ENCODE results near the gene SNX10. TPM values are rescaled to one million over a fixed set of nuclear protein-coding genes. Genes with fewer than 3 reads are reported as not detected.

SNX10 gene
- total RNA-seq, 2 experiments from 2014 or later: 4.6 to 5.8 TPM

DNA sequence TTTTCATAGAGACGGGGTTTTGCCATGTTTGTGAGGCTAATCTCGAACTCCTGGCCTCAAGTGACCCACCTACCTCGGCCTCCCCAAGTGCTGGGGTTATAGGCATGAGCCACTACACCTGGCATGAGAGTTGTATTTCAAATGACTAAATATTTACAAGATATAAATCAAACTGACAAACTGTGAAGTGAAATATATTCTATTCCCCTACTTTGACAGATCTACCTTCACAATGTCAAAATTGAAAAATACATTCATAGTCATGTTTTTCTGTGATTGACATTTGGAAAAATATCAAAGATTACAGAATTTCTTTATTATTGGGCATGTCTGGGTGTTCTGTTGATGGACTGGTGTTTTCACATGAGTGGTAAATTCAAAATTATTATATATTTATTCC is 16.4 kb upstream of the SNX10 start:
- TF ChIP-seq CTCF (IDR thresholded peaks at IDR 0.05): no peak
- ChIA-PET POLR2A (no interaction called here), CTCF (interaction anchor here (0.6 to 0.7 kb wide), 2 partner anchors 19 to 104 kb away, joined by 3 read pairs; no protein-coding TSS in a partner anchor)
- H3K27me3 ChIP-seq (ENCODE audit: control insufficient read depth in 1 of 2, insufficient read depth in 2 of 2, low read length in 2 of 2): no peaks in the 10 kb centered on the region
- intact Hi-C loops (cut with DNase I, micrococcal nuclease): no loop called here
- Mint-ChIP-seq H3K4me3 (no peak overlapping the region), H3K4me1 (ENCODE audit: low read depth) (peaks cover 14% of the 10 kb centered on the region), H3K36me3 (ENCODE audit: low read depth) (no peaks in the 10 kb centered on the region), H3K27ac (no peak overlapping the region), H3K27me3 (no peaks in the 10 kb centered on the region), H3K9me3 (no peaks in the 10 kb centered on the region)
- no peaks in the 10 kb centered on the region for H3K9me3 ChIP-seq (ENCODE audit: control insufficient read depth in 1 of 2, insufficient read depth in 1 of 2, low read length in 2 of 2)
- no peak overlapping the region for H3K4me3 ChIP-seq (ENCODE audit: low read length)
- H3K36me3 ChIP-seq (ENCODE audit: insufficient read depth, low read length): no peaks in the 10 kb centered on the region
- no peak overlapping the region for H3K27ac ChIP-seq (ENCODE audit: low read depth in 1 of 2, low read length in 2 of 2)
- DNase-seq: no peak
- no peak for ATAC-seq (ENCODE audit: poor library complexity)
- peaks cover 12% of the 10 kb centered on the region for H3K4me1 ChIP-seq (ENCODE audit: insufficient read depth, low read length)

GRCh38 chr7:26278770-26279169 is 12.9 kb upstream of the SNX10 start:
- no peak overlapping the region for H3K4me3 Mint-ChIP-seq
- Histone ChIP-seq H3K27ac (ENCODE audit: low read depth in 1 of 2, low read length in 2 of 2) (no peak overlapping the region), H3K9me3 (ENCODE audit: control insufficient read depth in 1 of 2, insufficient read depth in 1 of 2, low read length in 2 of 2) (no peaks in the 10 kb centered on the region), H3K4me1 (ENCODE audit: insufficient read depth, low read length) (peaks cover 12% of the 10 kb centered on the region), H3K36me3 (ENCODE audit: insufficient read depth, low read length) (no peaks in the 10 kb centered on the region), H3K4me3 (ENCODE audit: low read length) (no peak overlapping the region), H3K27me3 (ENCODE audit: control insufficient read depth in 1 of 2, insufficient read depth in 2 of 2, low read length in 2 of 2) (no peaks in the 10 kb centered on the region)
- no peak for ATAC-seq (ENCODE audit: poor library complexity)
- H3K27ac Mint-ChIP-seq: no peak overlapping the region
- no peaks in the 10 kb centered on the region for H3K9me3 Mint-ChIP-seq
- ChIA-PET POLR2A (interaction anchor here (0.9 to 1.3 kb wide), 3 partner anchors 13 to 87 kb away, joined by 3 to 4 read pairs (median 4); partner anchors contain the start of genes CBX3 and SNX10), CTCF (interaction anchor here (1.8 kb wide), 1 partner anchor 87 kb away, joined by 6 read pairs; no protein-coding TSS in a partner anchor)
- peak in 4 of 14 experiments; percentile 11 to 59 (median 52) for DNase-seq
- H3K36me3 Mint-ChIP-seq (ENCODE audit: low read depth): no peaks in the 10 kb centered on the region
- intact Hi-C loops (cut with DNase I, micrococcal nuclease): loop anchor here in 1 of 2 experiments (2.0 kb wide), 1 partner anchor 86 kb away; no protein-coding TSS in a partner anchor
- H3K27me3 Mint-ChIP-seq: no peaks in the 10 kb centered on the region
- peaks cover 19% of the 10 kb centered on the region for H3K4me1 Mint-ChIP-seq (ENCODE audit: low read depth)
- peak; percentile 51 for TF ChIP-seq CTCF (IDR thresholded peaks at IDR 0.05)

DNA sequence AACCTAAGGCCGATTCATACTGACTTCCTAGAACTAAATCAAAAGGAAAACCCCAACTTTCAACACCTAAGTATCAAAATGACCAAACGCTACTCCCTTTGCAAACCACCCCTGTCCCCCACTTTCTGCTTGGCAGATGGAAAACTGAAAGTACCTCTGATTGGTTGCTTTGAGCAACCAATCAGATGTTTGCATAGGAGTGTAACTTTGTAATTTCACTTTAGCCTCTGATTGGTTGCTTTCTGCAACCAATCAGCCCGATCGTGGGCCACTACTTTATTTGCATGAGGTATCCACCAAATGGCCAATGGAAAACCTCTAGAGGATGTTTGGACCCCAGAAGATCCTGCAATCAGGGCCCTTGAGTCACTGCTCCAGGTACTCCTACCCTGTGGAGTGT is 12.3 kb upstream of the SNX10 start:
- TF ChIP-seq CTCF (IDR thresholded peaks at IDR 0.05): no peak
- Mint-ChIP-seq H3K36me3 (ENCODE audit: low read depth) (no peaks in the 10 kb centered on the region), H3K27ac (no peak overlapping the region), H3K27me3 (no peaks in the 10 kb centered on the region), H3K4me3 (no peak overlapping the region), H3K9me3 (no peaks in the 10 kb centered on the region), H3K4me1 (ENCODE audit: low read depth) (peaks cover 19% of the 10 kb centered on the region)
- ChIA-PET CTCF (interaction anchor here (1.8 kb wide), 1 partner anchor 86 kb away, joined by 6 read pairs; no protein-coding TSS in a partner anchor), POLR2A (interaction anchor here (0.9 to 1.3 kb wide), 2 partner anchors 12 to 86 kb away, joined by 3 to 4 read pairs; partner anchors contain the start of gene SNX10)
- Histone ChIP-seq H3K27ac (ENCODE audit: low read depth in 1 of 2, low read length in 2 of 2) (no peak overlapping the region), H3K27me3 (ENCODE audit: control insufficient read depth in 1 of 2, insufficient read depth in 2 of 2, low read length in 2 of 2) (no peaks in the 10 kb centered on the region), H3K36me3 (ENCODE audit: insufficient read depth, low read length) (no peaks in the 10 kb centered on the region), H3K4me1 (ENCODE audit: insufficient read depth, low read length) (peaks cover 12% of the 10 kb centered on the region), H3K9me3 (ENCODE audit: control insufficient read depth in 1 of 2, insufficient read depth in 1 of 2, low read length in 2 of 2) (no peaks in the 10 kb centered on the region), H3K4me3 (ENCODE audit: low read length) (peak overlapping the region; percentile 15)
- intact Hi-C loops (cut with DNase I, micrococcal nuclease): loop anchor here in 1 of 2 experiments (2.0 kb wide), 1 partner anchor 85 kb away; no protein-coding TSS in a partner anchor
- DNase-seq (peak in 3 of 14 experiments; percentile 48 to 70 (median 65)), ATAC-seq (ENCODE audit: poor library complexity) (no peak)
